ENCODE data around the gene CYP19A1.

The CYP19A1 gene

GRCh38 chr15:51322621-51323296 lies 15.6 kb downstream of the CYP19A1 start:
- peak; percentile 64 to 69 for DNase-seq (ENCODE audit: low read depth in 2 of 2)
- TF ChIP-seq CTCF (IDR thresholded peaks at IDR 0.05; ENCODE audit: low read depth, low read length): no peak
- H3K4me3 ChIP-seq (replicated peaks in 1 of 2; ENCODE audit: low read depth in 2 of 2, low read length in 2 of 2): no peak overlapping the region

GRCh38 chr15:51321316-51321715 lies 17.1 kb downstream of the CYP19A1 start:
- DNase-seq (ENCODE audit: low read depth in 2 of 2): no peak
- no peak overlapping the region for H3K4me3 ChIP-seq (replicated peaks in 1 of 2; ENCODE audit: low read depth in 2 of 2, low read length in 2 of 2)
- no peak for TF ChIP-seq CTCF (IDR thresholded peaks at IDR 0.05; ENCODE audit: low read depth, low read length)

- no peak overlapping the region for H3K4me3 ChIP-seq (replicated peaks in 1 of 2; ENCODE audit: low read depth in 2 of 2, low read length in 2 of 2)
- no peak for DNase-seq (ENCODE audit: low read depth in 2 of 2)
- TF ChIP-seq CTCF (IDR thresholded peaks at IDR 0.05; ENCODE audit: low read depth, low read length): no peak
These were observed 17.6 kb downstream of the CYP19A1 start for GRCh38 chr15:51320843-51321242.

GRCh38 chr15:51319539-51319938 lies 18.9 kb downstream of the CYP19A1 start:
- no peak for TF ChIP-seq CTCF (IDR thresholded peaks at IDR 0.05; ENCODE audit: low read depth, low read length)
- DNase-seq (ENCODE audit: low read depth in 2 of 2): no peak
- H3K4me3 ChIP-seq (replicated peaks in 1 of 2; ENCODE audit: low read depth in 2 of 2, low read length in 2 of 2): no peak overlapping the region

GRCh38 chr15:51318382-51319150 lies 19.8 kb downstream of the CYP19A1 start:
- TF ChIP-seq CTCF (IDR thresholded peaks at IDR 0.05; ENCODE audit: low read depth, low read length): no peak
- H3K4me3 ChIP-seq (replicated peaks in 1 of 2; ENCODE audit: low read depth in 2 of 2, low read length in 2 of 2): no peak overlapping the region
- DNase-seq (ENCODE audit: low read depth in 2 of 2): peak; percentile 51 to 57

GRCh38 chr15:51316636-51317035 lies 21.8 kb downstream of the CYP19A1 start:
- TF ChIP-seq CTCF (IDR thresholded peaks at IDR 0.05; ENCODE audit: low read depth, low read length): no peak
- DNase-seq (ENCODE audit: low read depth in 2 of 2): no peak
- H3K4me3 ChIP-seq (replicated peaks in 1 of 2; ENCODE audit: low read depth in 2 of 2, low read length in 2 of 2): no peak overlapping the region

Data from cardiac fibroblast (primary cell).